ENCODE data around the gene TENT5C.

TENT5C gene

DNA sequence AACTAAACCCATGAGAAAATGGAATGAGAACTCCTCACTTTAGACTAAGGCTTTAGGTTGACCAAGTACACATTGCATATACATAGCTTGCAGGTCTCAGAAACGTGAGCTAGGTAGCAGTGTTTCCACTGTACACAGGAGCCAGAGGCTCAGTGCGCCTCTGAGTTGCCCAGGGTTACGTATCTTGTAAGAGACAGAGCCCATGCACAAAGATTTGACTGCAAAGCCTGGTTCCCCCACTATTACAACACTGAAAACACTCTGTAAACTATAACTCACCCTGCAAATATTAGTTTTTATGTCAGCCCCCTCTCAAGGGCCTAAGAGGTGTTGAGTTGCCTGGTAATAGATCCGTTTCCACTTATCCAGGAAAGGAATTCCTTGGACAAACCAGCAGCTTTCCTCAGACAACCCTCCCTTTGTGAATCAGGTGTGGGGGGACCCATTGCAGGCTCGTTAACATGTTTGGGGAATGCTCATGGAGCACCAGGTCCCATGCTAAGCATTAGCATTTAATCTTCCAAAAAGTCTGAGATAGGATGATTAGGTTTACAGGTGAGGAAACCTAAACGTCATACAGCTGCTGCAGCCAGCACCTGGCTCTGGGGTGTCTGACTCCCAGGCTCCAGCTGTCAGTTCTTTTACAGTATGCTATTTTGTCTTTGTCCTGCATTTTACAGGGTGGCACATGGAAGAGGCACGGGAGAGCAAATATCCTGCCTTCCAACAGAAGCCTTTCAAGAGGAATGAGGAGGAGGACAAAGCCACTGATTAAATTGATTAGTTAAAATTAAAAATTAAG, 25.7 kb downstream of the TENT5C start:
- TF ChIP-seq, protein P1, sequence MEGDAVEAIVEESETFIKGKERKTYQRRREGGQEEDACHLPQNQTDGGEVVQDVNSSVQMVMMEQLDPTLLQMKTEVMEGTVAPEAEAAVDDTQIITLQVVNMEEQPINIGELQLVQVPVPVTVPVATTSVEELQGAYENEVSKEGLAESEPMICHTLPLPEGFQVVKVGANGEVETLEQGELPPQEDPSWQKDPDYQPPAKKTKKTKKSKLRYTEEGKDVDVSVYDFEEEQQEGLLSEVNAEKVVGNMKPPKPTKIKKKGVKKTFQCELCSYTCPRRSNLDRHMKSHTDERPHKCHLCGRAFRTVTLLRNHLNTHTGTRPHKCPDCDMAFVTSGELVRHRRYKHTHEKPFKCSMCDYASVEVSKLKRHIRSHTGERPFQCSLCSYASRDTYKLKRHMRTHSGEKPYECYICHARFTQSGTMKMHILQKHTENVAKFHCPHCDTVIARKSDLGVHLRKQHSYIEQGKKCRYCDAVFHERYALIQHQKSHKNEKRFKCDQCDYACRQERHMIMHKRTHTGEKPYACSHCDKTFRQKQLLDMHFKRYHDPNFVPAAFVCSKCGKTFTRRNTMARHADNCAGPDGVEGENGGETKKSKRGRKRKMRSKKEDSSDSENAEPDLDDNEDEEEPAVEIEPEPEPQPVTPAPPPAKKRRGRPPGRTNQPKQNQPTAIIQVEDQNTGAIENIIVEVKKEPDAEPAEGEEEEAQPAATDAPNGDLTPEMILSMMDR (IDR thresholded peaks at IDR 0.05; ENCODE audit: low read depth, low read length, missing control alignments): no peak
- H3K4me3 ChIP-seq (ENCODE audit: low read depth, low read length): no peak overlapping the region
- in situ Hi-C loops (cut with HindIII; ENCODE audit: low sequenced_read_pairs): no loop called here
- no peak for DNase-seq (ENCODE audit: low read depth)

DNA sequence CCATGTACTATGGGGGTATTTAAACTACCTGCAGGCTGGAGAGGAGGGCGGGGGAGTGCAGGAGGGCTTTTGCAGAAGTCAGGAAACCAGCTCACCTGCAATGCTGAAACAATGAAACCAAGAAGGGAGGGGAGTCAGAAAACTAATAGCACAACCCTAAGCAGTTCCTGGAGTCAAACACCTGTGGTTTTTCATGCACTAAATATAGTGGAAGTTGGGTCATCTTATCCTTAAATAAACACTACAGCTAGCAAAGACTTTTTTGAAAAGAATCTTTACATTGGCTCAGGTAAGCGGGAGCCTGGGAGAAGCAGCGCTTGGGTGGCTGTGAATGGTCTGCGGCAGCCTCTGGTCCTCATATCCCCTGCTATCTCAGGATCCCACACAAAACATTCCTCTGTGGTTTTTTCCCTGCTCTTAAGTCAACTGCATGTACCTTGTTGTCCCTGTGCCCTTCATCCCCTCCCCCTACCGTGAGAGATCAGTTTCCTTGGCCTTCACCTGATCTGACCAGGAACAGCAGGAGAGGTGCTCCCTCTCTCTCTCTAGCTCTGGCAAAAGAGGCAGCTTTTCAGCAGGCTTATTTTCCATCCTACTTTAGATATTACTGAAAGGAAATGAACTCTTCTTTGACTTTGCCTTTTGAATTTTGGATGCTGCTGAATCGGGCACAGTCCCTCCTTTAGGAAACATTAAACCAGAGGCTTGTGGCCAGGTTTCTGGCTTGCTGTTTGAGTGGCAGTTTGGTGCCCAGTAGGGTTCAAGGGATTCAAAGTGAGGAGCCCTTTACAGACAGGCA, 26.6 kb downstream of the TENT5C start:
- no peak overlapping the region for H3K4me3 ChIP-seq (ENCODE audit: low read depth, low read length)
- TF ChIP-seq, protein P1 (IDR thresholded peaks at IDR 0.05; ENCODE audit: low read depth, low read length, missing control alignments): no peak
- in situ Hi-C loops (cut with HindIII; ENCODE audit: low sequenced_read_pairs): no loop called here
- no peak for DNase-seq (ENCODE audit: low read depth)

DNA sequence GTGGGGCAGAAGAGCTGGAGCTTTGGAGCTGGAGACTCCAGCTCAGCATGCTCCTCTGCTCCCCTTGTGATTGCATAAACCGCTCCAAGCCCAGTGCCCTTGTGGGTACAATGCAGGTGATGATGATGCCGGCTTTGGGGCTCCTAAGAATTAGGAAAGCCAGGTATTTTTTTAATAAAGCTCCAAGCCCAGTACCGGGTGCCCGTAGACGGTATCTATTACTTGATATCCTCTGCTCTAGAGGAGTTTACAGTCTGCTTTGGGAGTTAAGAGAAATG, 27.2 kb downstream of the TENT5C start:
- TF ChIP-seq, protein P1 (IDR thresholded peaks at IDR 0.05; ENCODE audit: low read depth, low read length, missing control alignments): no peak
- in situ Hi-C loops (cut with HindIII; ENCODE audit: low sequenced_read_pairs): no loop called here
- no peak overlapping the region for H3K4me3 ChIP-seq (ENCODE audit: low read depth, low read length)
- no peak for DNase-seq (ENCODE audit: low read depth)

DNA sequence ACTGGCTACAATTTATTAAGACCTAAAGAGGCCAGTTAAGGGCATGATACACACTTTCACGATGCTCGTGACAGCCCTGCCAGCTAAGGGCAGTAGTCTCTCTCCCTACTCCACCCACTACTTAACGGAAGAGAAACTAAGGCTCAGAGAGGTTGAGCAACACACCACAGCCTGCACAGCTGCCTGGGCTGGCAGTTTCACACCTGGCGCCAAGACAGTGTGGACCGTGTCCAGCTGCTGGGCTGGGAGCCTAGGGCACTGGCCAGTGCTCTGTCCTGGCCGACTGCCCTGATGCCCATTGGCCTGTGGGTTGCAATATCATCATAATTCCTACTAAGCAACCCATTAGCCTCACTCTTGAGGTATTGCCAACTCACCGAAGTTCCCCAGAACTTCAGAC, 27.6 kb downstream of the TENT5C start:
- no peak for DNase-seq (ENCODE audit: low read depth)
- TF ChIP-seq, protein P1 (IDR thresholded peaks at IDR 0.05; ENCODE audit: low read depth, low read length, missing control alignments): no peak
- in situ Hi-C loops (cut with HindIII; ENCODE audit: low sequenced_read_pairs): no loop called here
- H3K4me3 ChIP-seq (ENCODE audit: low read depth, low read length): no peak overlapping the region

DNA sequence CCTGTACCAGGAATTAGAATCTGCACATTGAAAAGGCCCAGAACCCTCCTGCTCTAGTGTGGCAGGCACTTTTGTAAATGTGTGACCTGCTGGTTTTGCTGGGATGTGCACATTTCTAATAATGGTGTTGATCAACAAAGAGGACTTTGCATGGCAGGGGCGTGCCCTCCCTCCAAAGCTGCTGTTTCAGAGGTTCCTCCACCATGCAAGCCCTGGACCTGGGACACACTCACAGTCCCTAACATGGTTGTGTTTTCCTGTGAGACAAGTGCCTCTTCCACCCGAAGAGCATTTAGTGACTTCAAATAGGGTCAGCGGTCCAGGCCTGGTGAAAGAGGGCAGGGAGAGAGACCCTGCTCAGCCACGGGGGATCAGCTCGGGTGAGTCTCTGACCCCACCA, 28.1 kb downstream of the TENT5C start:
- no peak overlapping the region for H3K4me3 ChIP-seq (ENCODE audit: low read depth, low read length)
- DNase-seq (ENCODE audit: low read depth): no peak
- in situ Hi-C loops (cut with HindIII; ENCODE audit: low sequenced_read_pairs): no loop called here
- TF ChIP-seq, protein P1 (IDR thresholded peaks at IDR 0.05; ENCODE audit: low read depth, low read length, missing control alignments): no peak

DNA sequence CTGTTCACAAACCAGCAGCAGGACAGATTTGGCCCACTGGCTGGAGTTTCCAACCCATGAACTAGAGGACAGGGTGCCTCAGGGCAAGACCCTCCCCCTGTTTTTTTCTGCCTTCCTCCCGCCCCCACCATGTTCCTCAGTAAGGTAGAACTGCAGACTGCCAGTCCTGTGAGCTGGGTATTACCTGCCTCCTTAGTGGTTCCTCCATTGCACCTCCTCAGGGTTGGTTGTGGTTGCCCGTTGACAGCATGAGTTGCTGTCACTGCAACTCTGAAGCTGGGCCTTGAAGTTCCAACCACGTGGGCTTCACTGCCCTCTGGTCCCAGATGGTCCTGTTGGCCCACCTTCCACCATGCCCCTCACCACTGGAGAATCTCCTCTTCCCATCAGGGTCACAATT, 28.8 kb downstream of the TENT5C start:
- H3K4me3 ChIP-seq (ENCODE audit: low read depth, low read length): no peak overlapping the region
- TF ChIP-seq, protein P1 (IDR thresholded peaks at IDR 0.05; ENCODE audit: low read depth, low read length, missing control alignments): no peak
- DNase-seq (ENCODE audit: low read depth): no peak
- in situ Hi-C loops (cut with HindIII; ENCODE audit: low sequenced_read_pairs): no loop called here

Measured in astrocyte of the cerebellum (primary cell).